Measurements from ENCODE around the gene PVR. TPM values are rescaled to one million over a fixed set of nuclear protein-coding genes. Genes with fewer than 3 reads are reported as not detected.

Gene PVR
- total RNA-seq, 1 experiment from 2014 or later = 47.7 TPM

DNA sequence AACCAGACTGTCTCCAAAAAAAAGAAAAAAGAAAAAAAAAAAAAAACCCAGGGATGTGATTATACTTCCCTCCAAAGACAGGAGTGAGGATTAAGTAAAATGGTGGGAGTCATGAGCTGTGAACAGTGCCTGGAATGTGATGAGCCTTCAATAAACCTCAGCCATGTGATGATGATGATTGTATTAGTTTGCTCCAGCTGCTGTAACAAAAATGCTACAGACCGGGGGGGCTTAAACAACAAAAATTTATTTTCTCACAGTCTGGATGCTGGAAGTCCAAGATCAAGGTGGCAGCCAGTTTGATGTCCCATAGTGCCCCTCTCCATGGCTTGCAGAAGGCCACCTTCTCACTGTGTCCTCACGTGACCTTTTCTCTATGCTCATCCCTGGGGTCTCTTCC is 8.9 kb upstream of the PVR start:
- no peak overlapping the region for H3K4me3 ChIP-seq (ENCODE audit: low read depth in 2 of 2, low read length in 2 of 2)
- ATAC-seq (no peak), DNase-seq (ENCODE audit: low read depth, low spot score) (no peak)
- no peaks in the 10 kb centered on the region for H3K27me3 ChIP-seq (ENCODE audit: control insufficient read depth, insufficient read depth, low read length)
- H3K36me3 ChIP-seq (ENCODE audit: control insufficient read depth, insufficient read depth, low read length) = no peaks in the 10 kb centered on the region
- BruUV-seq (replicated peaks) = no TSS peak
- in situ Hi-C loops (cut with HindIII; ENCODE audit: low pct_unique_long_range_greater_than_20kb, low sequenced_read_pairs) (no loop called here), intact Hi-C loops (cut with micrococcal nuclease; ENCODE audit: unreplicated experiment) (no loop called here)
- TF ChIP-seq TCF7L2 (IDR thresholded peaks at IDR 0.05; ENCODE audit: low read depth, low read length) = no peak
- no peak for TF ChIP-seq POLR2AphosphoS5 (IDR thresholded peaks at IDR 0.05; ENCODE audit: low read depth, low read length)
- TF ChIP-seq, protein P1, sequence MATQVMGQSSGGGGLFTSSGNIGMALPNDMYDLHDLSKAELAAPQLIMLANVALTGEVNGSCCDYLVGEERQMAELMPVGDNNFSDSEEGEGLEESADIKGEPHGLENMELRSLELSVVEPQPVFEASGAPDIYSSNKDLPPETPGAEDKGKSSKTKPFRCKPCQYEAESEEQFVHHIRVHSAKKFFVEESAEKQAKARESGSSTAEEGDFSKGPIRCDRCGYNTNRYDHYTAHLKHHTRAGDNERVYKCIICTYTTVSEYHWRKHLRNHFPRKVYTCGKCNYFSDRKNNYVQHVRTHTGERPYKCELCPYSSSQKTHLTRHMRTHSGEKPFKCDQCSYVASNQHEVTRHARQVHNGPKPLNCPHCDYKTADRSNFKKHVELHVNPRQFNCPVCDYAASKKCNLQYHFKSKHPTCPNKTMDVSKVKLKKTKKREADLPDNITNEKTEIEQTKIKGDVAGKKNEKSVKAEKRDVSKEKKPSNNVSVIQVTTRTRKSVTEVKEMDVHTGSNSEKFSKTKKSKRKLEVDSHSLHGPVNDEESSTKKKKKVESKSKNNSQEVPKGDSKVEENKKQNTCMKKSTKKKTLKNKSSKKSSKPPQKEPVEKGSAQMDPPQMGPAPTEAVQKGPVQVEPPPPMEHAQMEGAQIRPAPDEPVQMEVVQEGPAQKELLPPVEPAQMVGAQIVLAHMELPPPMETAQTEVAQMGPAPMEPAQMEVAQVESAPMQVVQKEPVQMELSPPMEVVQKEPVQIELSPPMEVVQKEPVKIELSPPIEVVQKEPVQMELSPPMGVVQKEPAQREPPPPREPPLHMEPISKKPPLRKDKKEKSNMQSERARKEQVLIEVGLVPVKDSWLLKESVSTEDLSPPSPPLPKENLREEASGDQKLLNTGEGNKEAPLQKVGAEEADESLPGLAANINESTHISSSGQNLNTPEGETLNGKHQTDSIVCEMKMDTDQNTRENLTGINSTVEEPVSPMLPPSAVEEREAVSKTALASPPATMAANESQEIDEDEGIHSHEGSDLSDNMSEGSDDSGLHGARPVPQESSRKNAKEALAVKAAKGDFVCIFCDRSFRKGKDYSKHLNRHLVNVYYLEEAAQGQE (IDR thresholded peaks at IDR 0.05; ENCODE audit: insufficient read depth in 1 of 2, low read depth in 2 of 2, low read length in 1 of 2) = no peak
- TF ChIP-seq SIN3A (IDR thresholded peaks at IDR 0.05; ENCODE audit: borderline replicate concordance, insufficient read depth, low read depth, low read length) = no peak
- TF ChIP-seq CTCF (IDR thresholded peaks at IDR 0.05) = no peak
- no peaks in the 10 kb centered on the region for H3K4me1 ChIP-seq (ENCODE audit: control insufficient read depth, insufficient read depth, low read length)
- H3K27ac ChIP-seq (ENCODE audit: low read length) = no peak overlapping the region
- H3K9me3 ChIP-seq (ENCODE audit: control insufficient read depth, insufficient read depth, low read depth, low read length) = no peaks in the 10 kb centered on the region
- ChIA-PET POLR2A (no interaction called here), CTCF (no interaction called here)

DNA sequence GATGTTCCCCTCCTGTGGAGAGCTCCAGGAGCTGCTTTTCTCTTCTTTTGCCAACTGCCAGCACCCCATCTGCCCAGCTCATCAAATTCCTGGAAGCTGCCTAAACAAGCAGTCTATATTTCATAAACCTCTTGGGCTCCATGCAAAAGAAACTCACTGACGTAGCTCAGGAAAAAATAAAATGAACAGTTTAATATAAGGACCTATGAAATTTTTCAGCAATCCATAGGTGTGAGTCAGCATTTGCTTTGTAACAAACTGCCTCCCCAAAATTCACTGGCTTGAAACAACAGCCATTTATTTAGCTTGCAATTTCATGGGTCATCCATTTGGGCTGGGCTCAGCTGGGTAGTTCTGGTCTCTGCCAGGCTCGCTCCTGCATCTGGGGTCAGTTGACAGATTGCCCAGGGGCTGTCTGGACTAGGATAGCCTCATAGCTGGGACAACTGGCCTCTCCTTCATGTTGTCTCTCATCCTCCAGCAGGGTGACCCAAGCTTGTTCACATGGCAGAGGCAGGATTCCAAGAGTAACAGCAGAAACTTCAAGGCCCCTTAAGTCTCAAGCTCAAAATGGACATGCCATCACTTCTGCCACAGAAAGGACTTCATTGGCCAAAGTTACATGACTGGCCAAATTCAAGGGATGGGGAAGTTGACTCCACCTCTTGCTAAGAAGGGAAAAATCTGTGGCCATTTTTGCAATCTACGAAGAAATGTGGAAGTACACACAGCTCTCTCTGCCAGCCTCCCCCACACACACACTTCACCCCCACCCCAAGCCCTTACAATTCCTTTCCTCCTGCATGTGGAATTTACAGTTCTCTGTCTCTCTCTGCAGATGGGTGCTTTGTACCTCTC is 7.9 kb upstream of the PVR start:
- TF ChIP-seq, protein P1 (IDR thresholded peaks at IDR 0.05; ENCODE audit: insufficient read depth in 1 of 2, low read depth in 2 of 2, low read length in 1 of 2) = no peak
- TF ChIP-seq CTCF (IDR thresholded peaks at IDR 0.05) (no peak), TCF7L2 (IDR thresholded peaks at IDR 0.05; ENCODE audit: low read depth, low read length) (no peak)
- Histone ChIP-seq H3K4me1 (ENCODE audit: control insufficient read depth, insufficient read depth, low read length) (no peaks in the 10 kb centered on the region), H3K27ac (ENCODE audit: low read length) (no peak overlapping the region), H3K4me3 (ENCODE audit: low read depth in 2 of 2, low read length in 2 of 2) (no peak overlapping the region), H3K27me3 (ENCODE audit: control insufficient read depth, insufficient read depth, low read length) (no peaks in the 10 kb centered on the region), H3K36me3 (ENCODE audit: control insufficient read depth, insufficient read depth, low read length) (no peaks in the 10 kb centered on the region), H3K9me3 (ENCODE audit: control insufficient read depth, insufficient read depth, low read depth, low read length) (no peaks in the 10 kb centered on the region)
- ChIA-PET POLR2A (no interaction called here), CTCF (interaction anchor here (0.7 kb wide), 1 partner anchor 65 kb away, joined by 3 read pairs; no protein-coding TSS in a partner anchor)
- no TSS peak for BruUV-seq (replicated peaks)
- intact Hi-C loops (cut with micrococcal nuclease; ENCODE audit: unreplicated experiment) = no loop called here
- DNase-seq (ENCODE audit: low read depth, low spot score) (no peak), ATAC-seq (no peak)
- in situ Hi-C loops (cut with HindIII; ENCODE audit: low pct_unique_long_range_greater_than_20kb, low sequenced_read_pairs) = no loop called here

Data from Panc1 (cell line).